SK-N-MC (cell line): Measurements from ENCODE around the gene RFX3.

Experiments used
- DNase-seq: peaks from one replicate; pipeline ENCODE4 v3.0.0-alpha.2; 2011; ENCODE audit warnings: low read depth, low spot score
- H3K27ac ChIP-seq: fragments of 200-600 bp; sonication (generic); 2 replicates; pipeline ENCODE4 v1.5.1; 2016; ENCODE audit warnings: mixed run types
- H3K36me3 ChIP-seq: fragments of 200-600 bp; sonication (generic); 2 replicates; pipeline ENCODE4 v1.6.1; 2017; ENCODE audit warnings: antibody characterized with exemption, low read length, mixed read lengths; ENCODE audit not compliant: insufficient read depth
- H3K4me3 ChIP-seq: fragments of 200-600 bp; sonication (generic); 2 replicates; pipeline ENCODE4 v1.5.1; 2016
- H3K9ac ChIP-seq: fragments of 200-600 bp; sonication (generic); 2 replicates; pipeline ENCODE4 v1.8.0; 2017; ENCODE audit warnings: mixed run types, mixed read lengths; ENCODE audit not compliant: insufficient read length
- H3K9me3 ChIP-seq: fragments of 200-600 bp; sonication (generic); 2 replicates; pipeline ENCODE4 v1.6.1; 2017; ENCODE audit warnings: low read depth, mild to moderate bottlenecking, antibody characterized with exemption, low read length, moderate library complexity, mixed read lengths
- EZH2 ChIP-seq: fragments of 200-600 bp; sonication (generic); IDR thresholded peaks from one replicate; pipeline ENCODE4 v1.6.1; 2017; ENCODE audit warnings: antibody characterized with exemption
- FOXP2 ChIP-seq: optimal IDR thresholded peaks from 2 replicates; pipeline ENCODE3; 2011; ENCODE audit warnings: mild to moderate bottlenecking, moderate library complexity; ENCODE audit not compliant: insufficient read depth; ENCODE audit errors: extremely low read length, control extremely low read depth
- POLR2AphosphoS5 ChIP-seq: IDR thresholded peaks from 2 replicates; pipeline ENCODE4 v1.6.1; 2012; ENCODE audit warnings: mild to moderate bottlenecking, low read depth, low read length, borderline replicate concordance

Gene RFX3

DNA sequence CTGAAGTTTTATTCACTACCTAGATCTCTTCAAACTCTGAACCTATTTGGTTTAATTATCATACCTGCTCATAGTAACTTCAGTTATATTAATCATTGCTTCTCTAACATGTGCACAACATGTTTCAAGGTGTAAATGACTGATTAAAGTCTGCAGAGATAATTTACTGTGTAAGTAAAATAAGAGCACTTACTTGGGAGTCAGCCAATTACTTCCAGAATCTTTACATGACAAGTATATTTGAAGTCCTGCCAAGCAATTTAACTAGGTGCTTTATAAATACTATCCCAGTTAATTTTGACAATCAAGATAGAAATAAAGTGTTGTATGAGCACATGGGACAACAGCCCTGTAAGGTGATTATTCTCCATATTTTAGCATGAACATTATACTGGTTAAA, 109.9 kb downstream of the RFX3 start:
- no peak for TF ChIP-seq POLR2AphosphoS5
- TF ChIP-seq EZH2: no peak
- TF ChIP-seq FOXP2: no peak
- no peak overlapping the region for H3K9ac ChIP-seq
- H3K36me3 ChIP-seq: no peaks in the 10 kb centered on the region
- H3K9me3 ChIP-seq: no peaks in the 10 kb centered on the region
- no peak for DNase-seq
- H3K27ac ChIP-seq: no peak overlapping the region
- no peak overlapping the region for H3K4me3 ChIP-seq

GRCh38 chr9:3413984-3414383, 111.8 kb downstream of the RFX3 start:
- no peaks in the 10 kb centered on the region for H3K9me3 ChIP-seq
- no peak overlapping the region for H3K9ac ChIP-seq
- TF ChIP-seq POLR2AphosphoS5 (no peak), FOXP2 (no peak), EZH2 (no peak)
- no peak overlapping the region for H3K4me3 ChIP-seq
- DNase-seq: no peak
- no peaks in the 10 kb centered on the region for H3K36me3 ChIP-seq
- no peak overlapping the region for H3K27ac ChIP-seq

DNA sequence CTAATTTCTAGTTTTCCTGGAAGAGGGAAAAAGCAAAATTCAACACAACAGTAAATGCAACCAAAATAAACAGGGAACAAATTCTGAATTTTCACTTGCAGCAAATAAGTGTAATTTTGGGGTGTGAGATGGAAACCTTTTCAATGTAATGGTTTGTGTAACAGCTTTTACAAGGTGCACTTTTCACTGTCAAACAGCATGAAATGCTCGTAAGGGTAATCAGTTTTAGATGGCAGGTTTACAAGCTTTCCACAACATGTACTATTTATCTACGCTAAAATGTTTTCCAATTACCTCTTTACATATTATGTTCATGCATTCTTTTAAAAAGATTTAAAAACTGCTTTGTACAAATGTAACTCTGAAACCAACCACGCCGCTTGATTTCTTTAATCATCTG, 115.3 kb downstream of the RFX3 start:
- no peak for TF ChIP-seq FOXP2
- no peak for TF ChIP-seq POLR2AphosphoS5
- no peak for TF ChIP-seq EZH2
- Histone ChIP-seq H3K4me3 (no peak overlapping the region), H3K9ac (no peak overlapping the region), H3K27ac (no peak overlapping the region), H3K9me3 (no peaks in the 10 kb centered on the region), H3K36me3 (no peaks in the 10 kb centered on the region)
- DNase-seq: no peak

DNA sequence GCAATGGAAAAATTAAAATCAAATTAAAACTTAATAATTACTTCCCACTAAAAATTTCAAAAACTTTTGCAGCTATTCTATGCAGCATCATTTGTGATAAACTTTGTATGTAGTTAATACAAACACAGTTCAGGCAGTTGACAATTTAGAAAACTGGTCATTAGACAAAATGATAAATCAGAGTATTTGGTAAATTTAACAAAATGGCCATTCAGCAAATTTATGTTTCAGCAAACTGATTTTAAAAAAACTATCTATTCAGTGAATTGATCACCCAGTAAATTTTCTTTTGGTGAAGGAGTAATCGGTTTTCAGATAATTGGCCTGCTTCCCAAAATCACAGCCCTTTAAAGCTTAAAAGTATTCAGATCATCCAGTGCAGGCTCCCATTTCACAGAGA, 116.3 kb downstream of the RFX3 start:
- H3K36me3 ChIP-seq: no peaks in the 10 kb centered on the region
- no peak for DNase-seq
- H3K9me3 ChIP-seq: no peaks in the 10 kb centered on the region
- H3K9ac ChIP-seq: no peak overlapping the region
- no peak overlapping the region for H3K4me3 ChIP-seq
- TF ChIP-seq EZH2: no peak
- no peak for TF ChIP-seq FOXP2
- no peak for TF ChIP-seq POLR2AphosphoS5
- H3K27ac ChIP-seq: no peak overlapping the region

GRCh38 chr9:3403315-3403714, 122.5 kb downstream of the RFX3 start:
- no peak overlapping the region for H3K4me3 ChIP-seq
- H3K9ac ChIP-seq: no peak overlapping the region
- H3K27ac ChIP-seq: no peak overlapping the region
- no peaks in the 10 kb centered on the region for H3K9me3 ChIP-seq
- TF ChIP-seq EZH2 (no peak), FOXP2 (no peak)
- no peak for DNase-seq
- H3K36me3 ChIP-seq: no peaks in the 10 kb centered on the region

DNA sequence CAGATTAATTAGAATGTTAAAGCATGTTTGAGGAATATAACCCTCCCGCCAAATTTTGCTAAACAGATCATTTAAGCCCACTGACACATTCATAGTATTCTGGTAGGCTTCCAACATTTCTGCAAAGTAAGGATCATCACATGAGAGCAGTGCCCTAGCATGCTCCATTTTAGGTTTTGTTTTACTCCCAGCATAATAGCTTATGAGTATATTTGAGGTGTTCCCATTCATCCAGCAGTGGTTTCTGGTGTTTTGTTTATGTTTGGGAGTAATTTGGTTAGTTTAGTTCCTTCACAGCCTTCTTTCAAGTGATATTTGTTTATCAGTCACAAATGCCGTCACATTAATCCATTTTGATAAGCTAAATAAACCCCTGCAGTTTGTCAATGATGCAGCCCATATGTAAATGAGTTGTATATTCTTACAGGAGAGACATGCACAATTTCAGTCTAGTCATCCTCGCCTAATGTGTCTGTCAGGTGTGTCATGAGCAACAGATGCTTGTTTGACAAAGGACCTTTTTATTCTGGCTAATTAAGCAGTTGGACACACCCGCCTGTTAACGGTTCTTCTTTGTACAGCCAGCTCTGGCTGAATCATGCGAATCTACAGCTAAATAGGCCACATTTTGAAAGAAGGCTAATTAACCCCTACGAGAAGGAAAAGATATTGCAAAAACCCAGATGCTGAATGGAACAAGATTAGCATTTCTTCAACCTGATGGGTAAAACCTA, 124.4 kb downstream of the RFX3 start:
- Histone ChIP-seq H3K27ac (no peak overlapping the region), H3K9ac (no peak overlapping the region), H3K9me3 (no peaks in the 10 kb centered on the region), H3K36me3 (no peaks in the 10 kb centered on the region), H3K4me3 (no peak overlapping the region)
- DNase-seq: no peak
- TF ChIP-seq FOXP2 (no peak), POLR2AphosphoS5 (no peak), EZH2 (no peak)

- peak; percentile 20 for DNase-seq
- TF ChIP-seq POLR2AphosphoS5 (no peak), FOXP2 (no peak), EZH2 (no peak)
- H3K4me3 ChIP-seq: no peak overlapping the region
- H3K36me3 ChIP-seq: no peaks in the 10 kb centered on the region
- peak overlapping the region; percentile 35; the same call in 1 of the 2 replicates for H3K27ac ChIP-seq
- H3K9me3 ChIP-seq: no peaks in the 10 kb centered on the region
- H3K9ac ChIP-seq: no peak overlapping the region
These were observed 127.6 kb downstream of the RFX3 start for GRCh38 chr9:3398232-3398648.

DNA sequence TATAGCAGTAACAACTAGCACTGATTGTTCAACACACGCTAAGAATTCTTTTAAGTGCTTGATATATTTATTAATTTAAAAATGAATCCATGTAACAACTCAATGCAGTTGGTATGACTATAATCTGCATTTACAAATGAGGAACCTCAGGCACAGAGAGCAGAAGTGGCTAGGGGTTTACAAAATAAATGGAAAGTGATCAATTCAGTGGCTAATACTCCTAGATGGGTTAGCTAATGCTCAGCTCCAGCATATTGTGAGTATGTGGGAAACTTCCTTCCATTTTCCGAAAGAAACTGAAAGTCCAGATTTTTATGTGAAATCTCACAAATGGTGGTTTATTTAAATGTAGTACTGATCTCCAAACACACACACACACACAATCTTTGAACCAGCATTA, 128.0 kb downstream of the RFX3 start:
- H3K4me3 ChIP-seq: no peak overlapping the region
- TF ChIP-seq FOXP2 (no peak), POLR2AphosphoS5 (no peak), EZH2 (no peak)
- no peak for DNase-seq
- 0 out of 2 replicates have a peak overlapping the region, but pooled peaks have one; percentile 35 for H3K27ac ChIP-seq
- no peaks in the 10 kb centered on the region for H3K36me3 ChIP-seq
- H3K9ac ChIP-seq: no peak overlapping the region
- no peaks in the 10 kb centered on the region for H3K9me3 ChIP-seq

GRCh38 chr9:3391414-3391813, 134.4 kb downstream of the RFX3 start:
- DNase-seq: no peak
- Histone ChIP-seq H3K4me3 (no peak overlapping the region), H3K9me3 (no peaks in the 10 kb centered on the region), H3K27ac (no peak overlapping the region), H3K9ac (no peak overlapping the region), H3K36me3 (peaks cover 6% of the 10 kb centered on the region)
- TF ChIP-seq POLR2AphosphoS5 (no peak), EZH2 (no peak), FOXP2 (no peak)
